Measurements from ENCODE around the gene ST6GALNAC5.

GRCh38 chr1:77084457-77084856 lies 217.2 kb downstream of the ST6GALNAC5 start:
- TF ChIP-seq, protein P1, sequence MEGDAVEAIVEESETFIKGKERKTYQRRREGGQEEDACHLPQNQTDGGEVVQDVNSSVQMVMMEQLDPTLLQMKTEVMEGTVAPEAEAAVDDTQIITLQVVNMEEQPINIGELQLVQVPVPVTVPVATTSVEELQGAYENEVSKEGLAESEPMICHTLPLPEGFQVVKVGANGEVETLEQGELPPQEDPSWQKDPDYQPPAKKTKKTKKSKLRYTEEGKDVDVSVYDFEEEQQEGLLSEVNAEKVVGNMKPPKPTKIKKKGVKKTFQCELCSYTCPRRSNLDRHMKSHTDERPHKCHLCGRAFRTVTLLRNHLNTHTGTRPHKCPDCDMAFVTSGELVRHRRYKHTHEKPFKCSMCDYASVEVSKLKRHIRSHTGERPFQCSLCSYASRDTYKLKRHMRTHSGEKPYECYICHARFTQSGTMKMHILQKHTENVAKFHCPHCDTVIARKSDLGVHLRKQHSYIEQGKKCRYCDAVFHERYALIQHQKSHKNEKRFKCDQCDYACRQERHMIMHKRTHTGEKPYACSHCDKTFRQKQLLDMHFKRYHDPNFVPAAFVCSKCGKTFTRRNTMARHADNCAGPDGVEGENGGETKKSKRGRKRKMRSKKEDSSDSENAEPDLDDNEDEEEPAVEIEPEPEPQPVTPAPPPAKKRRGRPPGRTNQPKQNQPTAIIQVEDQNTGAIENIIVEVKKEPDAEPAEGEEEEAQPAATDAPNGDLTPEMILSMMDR (conservative IDR thresholded peaks at IDR 0.05; ENCODE audit: low read length), result no peak
- no peak for TF ChIP-seq EZH2phosphoT487 (IDR thresholded peaks at IDR 0.05; ENCODE audit: borderline replicate concordance)
